ENCODE measurements around the gene LBHD2. TPM values are rescaled to one million over a fixed set of nuclear protein-coding genes. Genes with fewer than 3 reads are reported as not detected.

LBHD2 gene
- total and polyA plus RNA-seq, 2 of the 13 experiments (the other 11 are each of a cell fraction or from before 2014, with no cell fraction given) = 0.67 to 1.00 TPM

- TF ChIP-seq ZIK1 (CRISPR knock-in tag; IDR thresholded peaks at IDR 0.05; ENCODE audit: borderline replicate concordance, low read depth) (peak; percentile 83; the same call in 1 of the 2 replicates), SIN3A (IDR thresholded peaks at IDR 0.05; ENCODE audit: borderline replicate concordance, low read depth, low read length) (peak; percentile 44; the same call in 1 of the 2 replicates), ZFP90 (CRISPR knock-in tag; IDR thresholded peaks at IDR 0.05; ENCODE audit: borderline replicate concordance) (peak; percentile 28; the same call in 1 of the 2 replicates), MEF2D (CRISPR knock-in tag; IDR thresholded peaks at IDR 0.05) (no peak), CREB1 (IDR thresholded peaks at IDR 0.05) (no peak), CREB1 (CRISPR knock-in tag; IDR thresholded peaks at IDR 0.05) (no peak), IKZF1 (IDR thresholded peaks at IDR 0.05) (no peak), U2AF1 (optimal IDR thresholded peaks at IDR 0.05; ENCODE audit: low read depth, low read length) (no peak), ZFX (CRISPR knock-in tag; IDR thresholded peaks at IDR 0.05; ENCODE audit: low read depth) (peak; percentile 81), ZBTB37 (CRISPR knock-in tag; IDR thresholded peaks at IDR 0.05) (no peak), HDAC1 (CRISPR knock-in tag; IDR thresholded peaks at IDR 0.05) (peak; percentile 62), CREB3 (CRISPR knock-in tag; IDR thresholded peaks at IDR 0.05) (0 out of 2 replicates have a peak, but pooled peaks have one; percentile 25), JUNB (CRISPR knock-in tag; IDR thresholded peaks at IDR 0.05; ENCODE audit: borderline replicate concordance) (no peak), GFI1 (CRISPR knock-in tag; IDR thresholded peaks at IDR 0.05; ENCODE audit: borderline replicate concordance) (peak; percentile 99), ZC3H13 (CRISPR knock-in tag; IDR thresholded peaks at IDR 0.05) (no peak), KDM2A (CRISPR knock-in tag; IDR thresholded peaks at IDR 0.05; ENCODE audit: borderline replicate concordance, low read depth) (peak; percentile 46; the same call in 1 of the 2 replicates), XRCC5 (optimal IDR thresholded peaks at IDR 0.05; ENCODE audit: low read length) (no peak), ZNF503 (CRISPR knock-in tag; IDR thresholded peaks at IDR 0.05) (no peak), SPEN (CRISPR knock-in tag; IDR thresholded peaks at IDR 0.05; ENCODE audit: low read depth) (peak; percentile 36; the same call in 1 of the 2 replicates)
- TF ChIP-seq, protein P1, sequence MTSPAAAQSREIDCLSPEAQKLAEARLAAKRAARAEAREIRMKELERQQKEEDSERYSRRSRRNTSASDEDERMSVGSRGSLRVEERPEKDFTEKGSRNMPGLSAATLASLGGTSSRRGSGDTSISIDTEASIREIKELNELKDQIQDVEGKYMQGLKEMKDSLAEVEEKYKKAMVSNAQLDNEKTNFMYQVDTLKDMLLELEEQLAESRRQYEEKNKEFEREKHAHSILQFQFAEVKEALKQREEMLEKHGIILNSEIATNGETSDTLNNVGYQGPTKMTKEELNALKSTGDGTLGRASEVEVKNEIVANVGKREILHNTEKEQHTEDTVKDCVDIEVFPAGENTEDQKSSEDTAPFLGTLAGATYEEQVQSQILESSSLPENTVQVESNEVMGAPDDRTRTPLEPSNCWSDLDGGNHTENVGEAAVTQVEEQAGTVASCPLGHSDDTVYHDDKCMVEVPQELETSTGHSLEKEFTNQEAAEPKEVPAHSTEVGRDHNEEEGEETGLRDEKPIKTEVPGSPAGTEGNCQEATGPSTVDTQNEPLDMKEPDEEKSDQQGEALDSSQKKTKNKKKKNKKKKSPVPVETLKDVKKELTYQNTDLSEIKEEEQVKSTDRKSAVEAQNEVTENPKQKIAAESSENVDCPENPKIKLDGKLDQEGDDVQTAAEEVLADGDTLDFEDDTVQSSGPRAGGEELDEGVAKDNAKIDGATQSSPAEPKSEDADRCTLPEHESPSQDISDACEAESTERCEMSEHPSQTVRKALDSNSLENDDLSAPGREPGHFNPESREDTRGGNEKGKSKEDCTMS (CRISPR knock-in tag; conservative IDR thresholded peaks at IDR 0.05) = no peak
- TF ChIP-seq, protein P2, sequence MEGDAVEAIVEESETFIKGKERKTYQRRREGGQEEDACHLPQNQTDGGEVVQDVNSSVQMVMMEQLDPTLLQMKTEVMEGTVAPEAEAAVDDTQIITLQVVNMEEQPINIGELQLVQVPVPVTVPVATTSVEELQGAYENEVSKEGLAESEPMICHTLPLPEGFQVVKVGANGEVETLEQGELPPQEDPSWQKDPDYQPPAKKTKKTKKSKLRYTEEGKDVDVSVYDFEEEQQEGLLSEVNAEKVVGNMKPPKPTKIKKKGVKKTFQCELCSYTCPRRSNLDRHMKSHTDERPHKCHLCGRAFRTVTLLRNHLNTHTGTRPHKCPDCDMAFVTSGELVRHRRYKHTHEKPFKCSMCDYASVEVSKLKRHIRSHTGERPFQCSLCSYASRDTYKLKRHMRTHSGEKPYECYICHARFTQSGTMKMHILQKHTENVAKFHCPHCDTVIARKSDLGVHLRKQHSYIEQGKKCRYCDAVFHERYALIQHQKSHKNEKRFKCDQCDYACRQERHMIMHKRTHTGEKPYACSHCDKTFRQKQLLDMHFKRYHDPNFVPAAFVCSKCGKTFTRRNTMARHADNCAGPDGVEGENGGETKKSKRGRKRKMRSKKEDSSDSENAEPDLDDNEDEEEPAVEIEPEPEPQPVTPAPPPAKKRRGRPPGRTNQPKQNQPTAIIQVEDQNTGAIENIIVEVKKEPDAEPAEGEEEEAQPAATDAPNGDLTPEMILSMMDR (CRISPR knock-in tag; IDR thresholded peaks at IDR 0.05) = no peak
Observed at GRCh38 chr14:103057372-103058163, 26.4 kb upstream of the LBHD2 start, which contains the start of gene CDC42BPB (continued).
